HG02938 (cell line): ENCODE data around the gene MCM10.
"Not testable (repeated sequence)": the region's sequence is repeated elsewhere in the genome, so short reads cannot be mapped to it uniquely, and the experiment has no call there.

Experiments
- ATAC-seq: cut with Tn5 transposase; IDR thresholded peaks from one replicate; pipeline ENCODE4 v1.9.1; 2021; ENCODE audit warnings: mild to moderate bottlenecking, moderate library complexity; ENCODE audit not compliant: unreplicated experiment

MCM10 gene

DNA sequence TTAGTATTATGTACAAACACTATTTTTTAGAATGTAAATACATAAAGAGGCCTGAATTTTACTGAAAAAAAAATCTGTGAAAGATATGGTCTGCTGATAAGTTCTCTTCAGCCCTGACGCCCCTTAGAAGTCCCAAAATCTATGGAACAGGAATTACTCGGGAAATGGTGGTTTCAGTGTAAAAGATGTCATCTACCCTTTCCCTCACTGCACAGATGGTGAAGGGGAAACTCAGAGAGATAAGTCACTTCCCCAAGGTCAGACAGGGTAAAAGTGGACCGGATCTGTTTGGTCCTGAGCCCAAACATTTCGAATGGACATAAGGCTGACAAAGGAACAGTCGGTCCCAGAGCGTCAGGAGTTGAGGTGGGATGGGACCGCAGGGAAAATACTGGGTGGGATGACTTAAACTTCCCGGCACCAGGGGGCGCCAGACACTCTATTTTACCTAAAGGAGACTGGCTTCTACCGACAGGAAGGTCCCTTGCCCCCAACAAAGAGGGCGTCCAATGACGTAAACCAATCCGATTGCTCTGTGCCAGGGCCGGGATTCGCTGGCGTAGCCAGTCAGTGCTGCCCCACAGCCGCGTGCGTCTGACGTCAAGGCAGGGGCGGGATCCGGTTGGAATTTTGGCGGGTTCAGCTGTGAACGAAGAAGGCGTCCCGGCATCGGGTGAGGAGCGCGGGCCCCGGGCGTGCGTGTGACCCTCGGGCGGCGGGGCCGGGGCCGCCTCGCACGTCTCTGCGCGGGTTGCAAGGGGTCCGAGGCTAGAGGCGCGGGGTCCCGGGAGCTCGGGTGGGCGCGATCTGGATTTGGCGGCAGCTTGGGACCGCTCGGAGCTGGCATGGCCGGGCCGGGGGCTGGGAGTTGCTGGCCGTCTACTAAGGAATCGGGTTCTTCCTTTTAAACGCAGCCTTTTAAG lies at the start of gene MCM10:
Gene MCM10, plus strand, starts transcription at position 625 of the 923 bp plus-strand sequence. CDS start 2,645 bp downstream, outside the sequence.
- ATAC-seq, result peak; percentile 99

- no peak for ATAC-seq
Observed at GRCh38 chr10:13113544-13113943, 47.8 kb upstream of the MCM10 start.

DNA sequence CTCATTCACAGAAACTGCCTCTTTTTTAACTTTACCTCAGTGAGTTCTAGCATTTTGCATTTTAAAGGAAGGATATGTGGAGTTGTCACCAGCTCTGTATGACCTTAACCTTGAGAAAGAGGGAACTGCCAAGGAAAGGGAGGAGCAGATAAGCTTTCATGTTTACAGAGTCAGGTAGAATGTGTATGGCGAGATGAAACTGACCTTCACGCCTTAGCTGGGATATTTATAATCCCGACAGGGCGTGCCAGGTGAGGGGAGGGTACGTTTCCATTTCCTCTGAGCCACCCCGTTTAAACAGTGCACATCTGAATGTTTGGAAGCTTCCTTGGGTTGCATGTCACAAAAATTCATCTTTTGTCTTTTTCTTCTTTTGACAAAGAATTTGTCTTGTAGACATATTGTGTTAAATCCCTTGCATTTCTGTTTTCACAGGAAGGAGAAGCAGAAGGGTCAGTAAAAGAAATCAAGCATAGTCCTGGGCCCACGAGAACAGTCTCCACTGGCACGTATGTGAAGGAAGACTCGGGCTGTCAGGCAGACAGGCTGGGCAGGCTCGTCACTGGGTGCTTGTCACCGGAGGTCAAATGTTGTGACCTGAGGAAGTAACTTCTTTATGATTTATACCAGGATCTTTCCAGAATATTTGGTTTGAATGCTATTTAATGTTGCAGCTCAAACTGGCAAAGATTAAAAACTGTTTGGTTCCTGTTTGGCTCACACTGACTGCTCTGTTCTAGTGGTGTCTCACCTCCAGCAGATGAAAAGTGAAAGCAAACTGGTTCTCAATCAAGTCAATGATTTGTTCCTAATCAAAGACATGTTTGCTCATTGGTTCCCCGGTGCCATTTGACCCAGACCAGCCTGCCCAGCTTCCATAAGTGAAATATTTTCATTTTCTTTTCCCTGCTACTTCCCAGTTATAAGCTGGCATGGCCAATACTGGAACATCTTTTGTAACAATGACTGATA lies 45.2 kb upstream of the MCM10 start:
- no peak for ATAC-seq

DNA sequence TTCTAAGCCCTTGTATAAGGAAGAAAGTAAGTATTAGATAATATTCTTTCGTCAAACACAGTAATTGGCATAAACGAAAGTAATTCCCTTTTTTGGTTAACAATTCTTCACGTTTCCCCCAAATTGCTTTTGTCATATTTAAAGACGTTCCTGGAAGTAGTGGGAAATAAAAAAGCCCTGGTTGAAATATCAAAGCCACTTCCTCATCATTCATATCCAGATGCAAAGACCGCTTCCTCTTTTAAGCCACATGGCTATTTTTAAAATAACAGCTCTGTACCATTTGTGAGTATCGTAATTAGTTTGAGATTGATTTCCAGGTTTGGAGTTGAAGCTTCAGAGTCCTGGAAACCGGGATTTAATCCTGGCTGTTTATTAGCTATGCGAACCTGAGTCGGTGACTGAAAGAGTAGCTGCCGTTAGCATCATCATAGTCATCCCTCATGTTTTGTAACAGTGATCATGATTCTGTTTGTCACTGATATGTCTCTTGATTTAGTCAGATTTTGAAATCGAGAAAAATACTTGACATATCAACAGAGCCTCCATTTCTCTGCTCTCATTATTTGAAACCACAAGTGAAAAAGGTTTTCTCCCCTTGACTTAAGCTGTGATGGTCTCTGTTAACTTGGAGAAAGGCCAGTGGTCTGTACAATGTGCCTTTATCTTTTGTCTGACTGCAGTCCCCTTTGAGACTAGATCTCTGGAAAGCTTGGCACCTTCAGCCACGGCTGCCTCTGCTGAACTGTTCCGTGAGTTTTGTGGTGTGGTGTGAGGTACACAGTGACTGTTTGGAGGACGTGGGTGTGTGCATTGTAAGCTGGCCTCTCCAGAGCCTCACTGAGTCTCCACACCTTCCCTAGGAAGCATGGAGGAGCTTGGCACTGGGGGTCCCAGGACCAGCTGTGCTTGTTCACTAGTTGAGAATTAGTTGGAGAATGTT lies 43.2 kb upstream of the MCM10 start:
- no peak for ATAC-seq

DNA sequence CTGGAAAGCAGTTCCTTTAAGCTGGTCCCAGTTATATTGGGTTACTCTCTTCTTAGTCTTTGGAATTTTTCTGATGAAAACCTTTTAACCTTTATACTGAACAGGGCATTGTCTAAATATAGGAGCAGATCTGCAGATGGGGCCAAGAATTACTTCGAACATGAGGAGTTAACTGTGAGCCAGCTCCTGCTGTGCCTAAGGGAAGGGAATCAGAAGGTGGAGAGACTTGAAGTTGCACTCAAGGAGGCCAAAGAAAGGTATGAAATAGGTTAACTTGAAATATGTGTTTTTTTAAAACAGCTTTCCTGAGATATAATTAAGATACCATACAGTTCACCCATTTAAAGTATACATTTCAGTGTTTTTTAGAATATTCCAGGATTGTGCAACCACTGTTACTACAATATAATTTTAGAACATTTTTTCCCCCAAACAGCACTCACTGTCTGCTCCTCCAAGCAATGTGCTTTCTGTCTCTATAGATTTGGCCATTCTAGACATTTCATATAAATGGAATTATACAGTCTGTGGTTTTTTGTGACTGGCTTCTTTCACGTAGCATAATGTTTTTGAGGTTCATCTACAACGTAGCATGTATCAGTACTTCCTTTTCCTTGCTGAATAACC lies 42.5 kb upstream of the MCM10 start:
- no peak for ATAC-seq

- ATAC-seq, result no peak
Observed at GRCh38 chr10:13120786-13121499, 40.4 kb upstream of the MCM10 start.

GRCh38 chr10:13121500-13121854 lies 39.9 kb upstream of the MCM10 start:
- ATAC-seq, result no peak

DNA sequence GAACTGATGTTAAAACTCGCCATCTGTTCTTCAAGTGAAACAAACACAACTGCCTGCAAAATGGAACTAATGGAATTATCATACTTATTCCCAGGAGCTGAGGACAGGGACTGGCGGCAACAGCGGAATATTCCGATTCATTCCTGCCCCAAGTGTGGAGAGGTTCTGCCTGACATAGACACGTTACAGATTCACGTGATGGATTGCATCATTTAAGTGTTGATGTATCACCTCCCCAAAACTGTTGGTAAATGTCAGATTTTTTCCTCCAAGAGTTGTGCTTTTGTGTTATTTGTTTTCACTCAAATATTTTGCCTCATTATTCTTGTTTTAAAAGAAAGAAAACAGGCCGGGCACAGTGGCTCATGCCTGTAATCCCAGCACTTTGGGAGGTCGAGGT lies 24.7 kb upstream of the MCM10 start:
- no peak for ATAC-seq

DNA sequence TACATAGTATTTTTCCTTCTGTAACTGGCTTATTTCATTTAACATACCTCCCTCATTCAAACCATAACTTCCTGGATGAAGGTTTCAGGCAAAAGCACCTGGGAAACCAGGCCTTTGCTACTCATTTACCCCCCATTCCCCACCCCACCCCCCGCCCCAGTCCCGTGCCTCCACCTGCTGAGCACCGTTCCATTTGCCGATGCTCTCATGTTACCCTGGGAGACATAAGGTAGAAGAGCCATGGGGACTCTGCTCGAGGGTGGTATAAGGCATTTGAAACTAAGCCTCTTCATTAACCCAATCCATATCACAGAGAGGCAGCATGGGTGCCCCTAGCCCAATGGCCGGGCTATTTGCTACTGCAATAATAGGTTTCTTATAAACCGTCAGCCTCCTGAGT lies 22.2 kb upstream of the MCM10 start:
- no peak for ATAC-seq

DNA sequence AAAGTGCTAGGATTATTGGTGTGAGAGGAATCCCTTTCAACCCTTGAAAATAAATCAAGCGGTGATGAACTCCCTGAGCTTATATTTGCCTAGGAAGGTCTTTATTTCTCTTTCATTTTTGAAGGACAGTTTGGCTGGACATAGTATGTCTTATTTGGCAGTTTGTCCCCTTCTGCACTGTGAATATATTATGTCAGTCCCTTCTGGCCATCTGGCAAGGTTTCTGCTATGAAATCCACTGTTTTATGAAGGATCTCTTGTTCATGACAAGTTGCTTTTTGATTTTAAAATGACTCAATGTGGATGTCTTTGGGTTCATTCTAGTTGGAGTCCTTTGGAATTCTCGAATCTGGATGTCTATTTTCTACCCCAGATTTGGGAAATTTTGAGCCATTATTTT lies 21.7 kb upstream of the MCM10 start:
- no peak for ATAC-seq

GRCh38 chr10:13140627-13141190 lies 20.6 kb upstream of the MCM10 start:
- ATAC-seq, result no peak

- no peak for ATAC-seq
Observed at GRCh38 chr10:13143766-13144165, 17.6 kb upstream of the MCM10 start.

GRCh38 chr10:13144814-13145213 lies 16.5 kb upstream of the MCM10 start:
- no peak for ATAC-seq

GRCh38 chr10:13146379-13146778 lies 15.0 kb upstream of the MCM10 start:
- ATAC-seq, result no peak

DNA sequence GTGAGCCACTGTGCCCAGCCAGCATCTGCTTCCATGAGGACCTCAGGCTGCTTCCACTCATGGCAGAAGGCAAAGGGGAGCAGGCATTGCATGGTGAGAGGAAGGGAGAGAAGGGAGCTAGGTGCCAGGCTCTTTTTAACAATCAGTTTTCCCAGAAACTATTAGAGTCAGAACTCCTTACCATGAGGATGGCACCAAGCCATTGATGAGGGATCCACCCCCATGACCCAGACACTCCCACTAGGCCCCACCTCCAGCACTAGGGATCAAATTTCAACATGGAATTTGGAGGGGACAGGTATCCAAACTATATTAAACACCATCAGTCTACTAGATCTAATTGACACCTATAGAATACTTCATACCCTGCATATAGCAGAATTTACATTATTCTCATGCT lies 14.2 kb upstream of the MCM10 start:
- no peak for ATAC-seq

- ATAC-seq, result no peak
Observed at GRCh38 chr10:13152296-13152695, 9.1 kb upstream of the MCM10 start.

DNA sequence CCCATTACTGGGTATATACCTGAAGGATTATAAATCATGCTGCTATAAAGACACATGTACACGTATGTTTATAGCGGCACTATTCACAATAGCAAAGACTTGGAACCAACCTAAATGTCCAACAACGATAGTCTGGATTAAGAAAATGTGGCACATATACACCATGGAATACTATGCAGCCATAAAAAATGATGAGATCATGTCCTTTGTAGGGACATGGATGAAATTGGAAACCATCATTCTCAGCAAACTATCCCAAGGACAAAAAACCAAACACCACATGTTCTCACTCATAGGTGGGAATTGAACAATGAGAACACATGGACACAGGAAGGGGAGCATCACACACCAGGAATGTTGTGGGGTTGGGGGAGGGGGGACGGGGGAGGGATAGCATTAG lies 5.5 kb upstream of the MCM10 start:
- not testable (repeated sequence) for ATAC-seq

GRCh38 chr10:13158401-13158800 lies 3.0 kb upstream of the MCM10 start:
- no peak for ATAC-seq

- no peak for ATAC-seq
Observed at GRCh38 chr10:13161857-13162271, 506 bp downstream of the MCM10 start.
